ENCODE data around the gene TRMT11.

TRMT11 gene

GRCh38 chr6:125952764-125953501 is 33.4 kb upstream of the TRMT11 start:
- TF ChIP-seq USF1 (IDR thresholded peaks at IDR 0.05) (no peak), RAD21 (IDR thresholded peaks at IDR 0.05; ENCODE audit: low read depth) (peak; percentile 57)

GRCh38 chr6:125953502-125953875 is 32.9 kb upstream of the TRMT11 start:
- TF ChIP-seq USF1 (IDR thresholded peaks at IDR 0.05) (no peak), RAD21 (IDR thresholded peaks at IDR 0.05; ENCODE audit: low read depth) (peak; percentile 53)

- TF ChIP-seq EGR1 (IDR thresholded peaks at IDR 0.05) (no peak), EP300 (IDR thresholded peaks at IDR 0.05; ENCODE audit: borderline replicate concordance) (no peak), USF1 (IDR thresholded peaks at IDR 0.05) (no peak), RAD21 (IDR thresholded peaks at IDR 0.05; ENCODE audit: low read depth) (no peak)
These were observed 31.5 kb upstream of the TRMT11 start for GRCh38 chr6:125954735-125955339.

GRCh38 chr6:125955973-125956372 is 30.4 kb upstream of the TRMT11 start:
- TF ChIP-seq CEBPB (IDR thresholded peaks at IDR 0.05): no peak
- TF ChIP-seq NFIC (IDR thresholded peaks at IDR 0.05): no peak
- no peak for TF ChIP-seq REST (IDR thresholded peaks at IDR 0.05; ENCODE audit: low read depth)
- no peak for TF ChIP-seq USF1 (IDR thresholded peaks at IDR 0.05)
- no peak for TF ChIP-seq CREB1 (IDR thresholded peaks at IDR 0.05; ENCODE audit: low read depth)
- TF ChIP-seq EP300 (IDR thresholded peaks at IDR 0.05; ENCODE audit: borderline replicate concordance): no peak
- TF ChIP-seq FOXM1 (IDR thresholded peaks at IDR 0.05; ENCODE audit: borderline replicate concordance, low read depth): no peak
- no peak for TF ChIP-seq TEAD4 (IDR thresholded peaks at IDR 0.05)
- TF ChIP-seq EGR1 (IDR thresholded peaks at IDR 0.05): no peak
- no peak for TF ChIP-seq TCF12 (IDR thresholded peaks at IDR 0.05; ENCODE audit: low read depth)
- no peak for TF ChIP-seq MAX (IDR thresholded peaks at IDR 0.05)
- TF ChIP-seq RAD21 (IDR thresholded peaks at IDR 0.05; ENCODE audit: low read depth): no peak
- no peak for TF ChIP-seq ZBTB7A (IDR thresholded peaks at IDR 0.05; ENCODE audit: low read depth)
- no peak for TF ChIP-seq YY1 (IDR thresholded peaks at IDR 0.05; ENCODE audit: low read depth)
- TF ChIP-seq TAF1 (IDR thresholded peaks at IDR 0.05; ENCODE audit: low read depth): no peak

- peak; percentile 74 for TF ChIP-seq TAF1 (IDR thresholded peaks at IDR 0.05; ENCODE audit: low read depth)
- TF ChIP-seq TCF12 (IDR thresholded peaks at IDR 0.05; ENCODE audit: low read depth): 0 out of 2 replicates have a peak, but pooled peaks have one; percentile 69
- peak; percentile 29 for TF ChIP-seq ZBTB7A (IDR thresholded peaks at IDR 0.05; ENCODE audit: low read depth)
- peak; percentile 59 for TF ChIP-seq RAD21 (IDR thresholded peaks at IDR 0.05; ENCODE audit: low read depth)
- peak; percentile 25; the same call in 1 of the 2 replicates for TF ChIP-seq USF1 (IDR thresholded peaks at IDR 0.05)
- TF ChIP-seq REST (IDR thresholded peaks at IDR 0.05; ENCODE audit: low read depth): no peak
- TF ChIP-seq MAX (IDR thresholded peaks at IDR 0.05): peak; percentile 79
- peak; percentile 97 for TF ChIP-seq CREB1 (IDR thresholded peaks at IDR 0.05; ENCODE audit: low read depth)
- TF ChIP-seq FOXM1 (IDR thresholded peaks at IDR 0.05; ENCODE audit: borderline replicate concordance, low read depth): no peak
- TF ChIP-seq NFIC (IDR thresholded peaks at IDR 0.05): peak; percentile 24; the same call in 1 of the 2 replicates
- TF ChIP-seq YY1 (IDR thresholded peaks at IDR 0.05; ENCODE audit: low read depth): peak; percentile 74
- no peak for TF ChIP-seq EP300 (IDR thresholded peaks at IDR 0.05; ENCODE audit: borderline replicate concordance)
- peak; percentile 3; the same call in 1 of the 2 replicates for TF ChIP-seq EGR1 (IDR thresholded peaks at IDR 0.05)
These were observed 29.6 kb upstream of the TRMT11 start, which contains the start of gene HINT3 for GRCh38 chr6:125956506-125957390. Gene HINT3 (plus strand): TSS chr6:125956770. CDS start chr6:125956978, 208 bp downstream.

All from Ishikawa (cell line).